ENCODE results near the gene CYP11A1.

The CYP11A1 gene

DNA sequence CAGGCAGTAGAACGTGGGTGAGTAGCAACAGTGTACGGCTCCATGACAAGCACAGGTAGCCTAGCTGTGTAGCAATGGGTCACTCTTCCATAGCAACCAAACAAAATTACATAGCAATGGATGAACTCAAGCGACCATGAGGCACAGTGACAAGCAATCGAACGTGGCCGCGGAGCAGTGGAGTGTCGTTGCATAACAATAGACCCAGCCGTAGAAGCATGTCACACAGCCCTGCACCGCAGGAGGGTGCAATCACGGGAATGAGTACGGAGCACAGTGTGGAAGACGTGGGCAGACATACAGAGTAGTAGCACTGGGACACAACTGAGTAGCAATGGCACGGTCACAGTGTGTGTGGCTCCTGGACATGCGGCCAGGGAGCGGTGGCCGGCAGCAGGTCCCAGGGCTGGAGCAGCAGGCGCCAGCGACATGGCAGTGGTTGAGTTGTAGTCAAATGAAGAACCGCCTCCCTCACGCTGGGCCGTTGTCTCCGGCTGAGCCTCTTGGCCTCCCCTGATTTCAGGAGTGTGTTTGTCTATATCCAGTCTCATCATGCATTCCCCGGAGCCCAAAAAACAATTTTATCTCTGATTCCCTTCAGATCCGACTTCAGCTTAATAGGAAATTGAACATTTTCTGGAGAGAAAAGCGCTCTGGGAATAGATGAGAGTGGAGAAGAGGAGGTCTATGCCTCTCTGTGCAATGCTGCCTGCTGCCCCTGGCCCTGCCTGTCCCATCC, 67.2 kb downstream of the CYP11A1 start:
- DNase-seq (ENCODE audit: low read depth), result no peak

DNA sequence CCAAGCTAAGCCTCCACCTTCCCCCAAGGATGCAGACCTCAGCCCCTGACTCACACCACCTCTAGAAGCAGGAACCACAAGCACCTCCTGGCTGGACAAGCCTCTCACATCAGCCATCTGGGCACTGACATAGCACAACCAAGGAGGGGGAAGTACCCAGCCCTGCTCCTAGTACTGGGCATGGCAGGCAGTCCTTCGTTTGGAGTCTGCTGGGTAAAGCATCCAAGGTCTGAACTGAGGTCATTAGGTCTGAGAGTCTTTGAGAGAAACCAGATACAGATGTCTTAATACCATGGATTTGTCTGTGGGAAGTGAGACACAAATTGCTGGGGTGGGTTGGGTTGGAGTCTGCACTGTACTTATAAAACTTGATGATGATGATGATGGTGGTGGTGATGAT, 69.6 kb downstream of the CYP11A1 start:
- DNase-seq (ENCODE audit: low read depth), result no peak

DNA sequence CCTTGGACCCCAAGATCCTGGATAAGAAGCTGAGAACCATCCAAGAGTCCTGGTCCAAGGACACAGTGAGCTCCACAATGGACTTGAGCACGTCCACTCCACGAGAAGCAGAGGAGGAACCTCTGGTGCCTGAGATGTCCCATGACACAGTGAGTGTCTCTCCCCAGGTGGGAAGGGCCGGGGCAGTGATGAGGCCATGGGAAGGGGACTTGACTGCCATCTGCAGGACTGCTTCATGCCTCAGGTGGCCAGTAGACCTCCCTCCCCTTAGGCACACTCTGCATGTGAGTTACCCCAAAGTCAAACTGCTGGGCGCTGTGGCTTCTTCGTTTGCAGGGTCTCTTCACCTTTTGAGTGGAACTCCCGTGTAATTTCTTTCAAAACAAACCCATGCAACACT, 71.6 kb downstream of the CYP11A1 start:
- DNase-seq (ENCODE audit: low read depth), result no peak

DNA sequence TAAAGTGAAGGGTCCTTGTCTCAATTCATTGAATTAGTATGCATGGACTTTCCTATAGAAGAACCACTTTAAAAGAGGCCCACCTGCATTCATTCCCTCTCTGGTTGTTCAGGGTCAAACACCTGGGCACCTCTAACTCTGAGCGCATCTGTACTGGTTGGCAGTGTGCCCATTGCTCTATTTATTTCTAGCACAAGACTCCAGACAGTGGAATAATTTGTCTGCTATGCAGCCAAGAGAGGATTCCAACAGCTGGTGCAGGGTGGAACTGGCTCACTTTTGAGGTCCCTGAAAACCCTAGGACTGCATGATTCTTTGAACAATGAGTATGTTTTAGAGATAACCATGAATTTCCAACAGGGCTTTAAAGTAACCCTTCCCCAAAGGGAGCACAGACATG, 73.4 kb downstream of the CYP11A1 start:
- DNase-seq (ENCODE audit: low read depth), result no peak

- no peak for DNase-seq (ENCODE audit: low read depth)
Measured at GRCh38 chr15:74293021-74293810, 74.2 kb downstream of the CYP11A1 start.

- DNase-seq (ENCODE audit: low read depth), result peak; percentile 26
Measured at GRCh38 chr15:74291101-74292071, 76.1 kb downstream of the CYP11A1 start.

DNA sequence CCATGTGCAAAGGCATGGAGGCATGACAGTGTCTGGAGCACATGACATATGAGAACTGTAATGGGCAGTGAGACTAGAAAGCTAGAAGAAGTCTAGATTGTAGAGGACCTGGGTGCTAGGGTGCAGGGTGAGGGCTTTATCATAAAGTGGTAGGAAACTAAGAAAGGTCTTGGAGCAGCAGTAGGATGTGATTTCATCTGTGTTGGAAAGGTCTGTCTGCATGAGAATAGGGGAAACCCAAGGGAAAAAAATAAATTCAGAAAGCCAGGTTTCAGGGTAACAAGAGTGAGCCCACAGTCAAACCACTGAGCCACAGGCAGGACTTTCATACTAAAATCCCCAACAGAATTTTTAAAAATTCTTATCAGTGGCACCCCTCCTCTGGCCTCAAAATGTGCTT, 76.8 kb downstream of the CYP11A1 start:
- no peak for DNase-seq (ENCODE audit: low read depth)

- DNase-seq (ENCODE audit: low read depth), result no peak
Measured at GRCh38 chr15:74289671-74290070, 77.8 kb downstream of the CYP11A1 start.

Measured in HS-5 (cell line).